NCI-H748 (cell line): ENCODE measurements around the gene NCBP2.

ENCODE experiments used
- DNase-seq: peaks from one replicate; lab custom pipeline; 2025; ENCODE audit not compliant: unreplicated experiment; lab: John Stamatoyannopoulos, UW

NCBP2 gene

GRCh38 chr3:196942226-196942914 is at the start of gene NCBP2:
Gene NCBP2, minus strand, starts transcription at chr3:196942528. Its CDS starts 25 bp downstream, at chr3:196942503.
- peak; percentile 97 for DNase-seq

DNA sequence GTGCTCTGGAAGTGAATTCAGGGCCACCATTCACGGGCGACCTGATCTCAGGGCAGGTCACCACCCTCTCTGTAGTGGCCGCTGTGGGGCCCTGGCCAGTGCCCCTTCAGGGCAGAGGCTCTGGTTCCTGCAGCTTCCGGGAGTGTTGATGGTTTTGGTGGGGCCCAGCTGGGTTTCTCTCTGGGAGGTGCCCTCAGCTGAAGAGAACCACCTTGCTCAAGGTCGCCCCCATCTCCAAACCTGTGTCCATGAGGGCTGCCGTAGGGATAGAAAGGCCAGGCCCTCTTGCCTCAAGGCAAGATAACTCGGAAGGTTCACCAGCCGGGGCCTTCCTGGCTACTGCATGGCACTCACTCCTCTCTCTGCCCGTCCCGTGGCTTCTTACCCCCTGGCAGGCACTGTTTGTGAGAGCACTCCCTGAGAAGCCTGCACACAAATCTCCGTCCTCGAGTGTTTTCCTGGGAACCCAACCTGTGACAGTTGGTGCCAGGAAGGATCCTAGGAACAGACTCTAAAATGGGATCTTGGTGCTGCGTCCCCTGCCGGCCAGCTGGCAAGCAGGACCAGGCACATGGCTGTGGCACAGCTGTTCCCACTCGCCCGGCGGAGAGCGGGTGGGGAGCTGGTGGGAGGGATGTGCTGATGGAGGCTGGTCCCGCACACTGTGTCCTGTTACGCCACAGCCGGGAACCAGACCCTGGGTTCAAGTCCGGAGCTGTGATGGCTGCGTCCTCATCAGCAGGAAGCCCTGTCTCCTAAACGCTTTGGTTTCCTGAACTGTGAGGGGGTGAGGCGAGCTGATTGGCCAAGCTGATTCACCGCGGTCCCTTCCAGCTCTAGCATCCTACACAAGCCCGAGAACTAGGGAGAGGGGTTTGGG is 49.5 kb upstream of the NCBP2 start:
- DNase-seq, result no peak

GRCh38 chr3:196990601-196991007 is 48.3 kb upstream of the NCBP2 start:
- DNase-seq, result no peak

DNA sequence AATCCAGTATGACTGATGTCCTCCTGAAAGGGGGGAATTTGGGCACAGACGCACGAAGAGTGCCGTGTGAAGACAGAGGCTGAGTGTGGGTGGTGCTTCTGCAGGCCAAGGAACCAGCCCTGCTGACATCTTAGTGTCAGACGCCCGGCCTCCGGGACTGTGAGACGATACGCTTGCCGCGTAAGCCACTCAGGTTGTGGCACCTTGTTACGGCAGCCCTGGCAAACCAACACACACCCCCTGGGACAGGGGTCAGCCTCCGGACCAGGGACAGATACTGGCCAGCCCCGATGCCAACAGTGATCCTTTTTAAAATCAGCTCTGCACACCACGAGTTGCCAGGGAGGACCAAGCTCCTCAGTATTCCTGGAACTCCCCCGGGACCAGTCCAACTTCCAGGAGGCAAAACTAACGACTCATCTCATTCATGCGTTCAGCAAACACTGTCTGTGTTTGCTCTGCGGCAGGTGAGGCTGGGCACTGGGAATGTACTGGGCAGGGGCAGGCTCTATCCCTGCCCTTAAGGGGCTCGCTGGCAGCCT is 47.5 kb upstream of the NCBP2 start:
- DNase-seq, result peak; percentile 21

- no peak for DNase-seq
These were observed 46.1 kb upstream of the NCBP2 start for GRCh38 chr3:196988241-196989029.

DNA sequence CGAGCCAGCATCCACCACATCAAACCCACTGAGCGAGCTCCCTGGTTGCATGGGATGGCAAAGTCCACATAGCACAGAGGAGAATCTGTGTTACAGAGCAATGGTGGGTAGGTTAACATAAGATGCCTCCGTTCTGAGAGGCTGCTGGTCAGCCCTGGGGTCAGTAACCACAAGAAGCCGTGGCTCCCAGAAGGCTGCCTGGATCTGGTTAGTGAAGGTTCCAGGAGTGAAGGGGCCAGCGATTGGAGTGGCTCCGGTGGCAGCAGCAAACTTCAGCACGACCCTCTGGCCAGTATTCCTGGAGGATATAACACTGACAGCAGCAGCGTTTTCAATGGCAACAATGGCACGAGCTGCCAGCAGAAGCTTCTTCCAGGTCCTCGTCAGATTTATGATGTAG is 44.7 kb upstream of the NCBP2 start:
- no peak for DNase-seq

DNA sequence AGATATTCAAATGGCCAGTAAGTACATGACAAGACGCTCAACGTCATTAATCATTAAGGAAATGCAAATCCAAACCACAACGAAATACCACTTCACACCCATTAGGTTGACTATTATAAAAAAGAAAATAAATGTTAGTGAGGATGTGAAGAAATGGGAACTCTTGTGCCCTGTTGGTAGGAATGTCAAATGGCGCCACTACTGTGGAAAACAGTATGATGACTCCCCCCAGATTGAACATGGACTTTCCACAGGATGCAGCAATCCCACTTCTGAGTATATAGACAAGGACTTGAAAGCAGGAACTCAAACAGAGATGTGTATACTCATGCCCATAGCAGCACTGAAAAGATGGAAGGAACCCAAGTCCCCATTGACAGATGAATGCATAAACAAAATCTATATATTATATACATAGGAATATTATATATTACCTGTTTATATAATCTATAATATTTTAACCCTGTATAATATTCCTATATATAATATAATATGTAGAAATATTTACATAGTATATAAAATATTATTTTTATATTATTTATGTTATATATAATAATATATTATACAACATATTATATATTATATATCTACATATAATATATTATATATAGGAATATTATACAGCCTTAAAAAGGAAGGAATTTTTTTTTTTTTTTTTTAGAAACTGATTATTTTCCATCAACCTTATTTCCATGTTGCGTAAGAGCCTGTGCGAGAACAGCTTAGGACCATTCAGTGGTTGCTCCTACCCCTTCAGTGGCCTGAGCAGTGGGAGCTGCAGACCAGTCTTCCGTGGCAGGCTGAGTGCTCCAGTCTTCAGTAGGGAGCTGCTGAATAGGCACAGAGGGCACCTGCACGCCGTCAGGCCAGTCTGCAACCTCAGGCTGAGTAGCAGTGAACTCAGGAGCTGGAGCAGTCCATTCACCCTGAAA is 43.9 kb upstream of the NCBP2 start:
- no peak for DNase-seq

DNA sequence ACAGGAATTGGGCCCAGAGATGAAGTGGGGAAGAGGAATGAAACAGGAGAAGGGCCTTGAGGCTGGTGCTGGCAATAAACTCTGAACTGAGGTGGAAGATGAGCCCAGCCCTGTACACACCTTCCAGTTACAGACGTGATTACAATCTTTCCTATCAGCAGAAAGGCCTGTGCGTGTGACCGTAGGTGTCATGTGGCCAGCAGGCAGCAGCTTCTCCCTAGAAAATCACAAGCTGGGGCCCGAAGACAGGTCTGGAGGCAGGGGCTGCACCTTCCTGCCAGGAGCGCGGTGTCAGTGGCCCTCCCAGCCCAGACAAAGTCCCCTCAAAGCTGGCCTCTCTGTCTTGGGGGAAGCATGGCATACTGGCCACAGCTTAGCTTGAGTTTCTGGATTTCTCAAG is 43.0 kb upstream of the NCBP2 start:
- no peak for DNase-seq

GRCh38 chr3:196983186-196983585 is 40.9 kb upstream of the NCBP2 start:
- DNase-seq, result no peak

DNA sequence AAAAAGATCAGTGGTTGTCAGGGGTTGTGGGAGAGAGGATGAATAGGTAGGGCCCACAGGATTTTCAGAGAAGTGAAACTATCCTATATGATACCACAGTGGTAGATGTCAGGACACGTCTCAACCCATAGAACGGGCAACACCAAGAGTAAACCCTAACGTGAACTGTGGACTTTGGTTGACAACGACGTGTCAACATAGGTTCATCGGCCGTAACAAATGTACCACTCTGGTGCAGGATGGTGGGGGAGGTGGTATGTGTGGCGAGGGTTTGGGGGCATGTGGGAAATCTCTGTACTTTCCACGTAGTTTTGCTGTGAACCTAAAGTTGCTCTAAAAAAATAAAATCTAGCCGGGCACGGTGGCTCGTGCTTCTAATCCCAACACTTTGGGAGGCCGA is 39.3 kb upstream of the NCBP2 start:
- DNase-seq, result no peak

GRCh38 chr3:196979545-196979944 is 37.2 kb upstream of the NCBP2 start:
- DNase-seq, result no peak

DNA sequence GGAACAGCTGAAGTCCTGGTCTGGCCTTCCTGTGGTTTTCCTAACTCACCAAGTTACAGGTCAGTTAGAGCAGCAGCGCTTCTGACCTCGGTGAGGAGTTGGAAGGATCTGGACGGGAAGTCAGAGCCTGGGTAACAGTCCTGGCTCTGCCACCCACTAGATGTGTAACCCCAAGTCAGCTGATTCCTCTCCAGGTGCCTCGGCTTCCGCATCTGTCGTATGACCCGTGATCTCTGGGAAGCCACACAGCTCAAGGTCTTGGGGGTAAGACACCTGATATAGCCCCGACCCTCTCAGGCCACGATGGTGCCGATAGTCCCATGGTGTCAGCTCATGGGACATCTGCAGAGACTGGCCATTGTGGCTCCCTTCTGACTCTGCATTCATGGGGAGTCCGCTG is 34.6 kb upstream of the NCBP2 start:
- DNase-seq, result no peak

GRCh38 chr3:196975349-196975748 is 33.0 kb upstream of the NCBP2 start:
- no peak for DNase-seq

- DNase-seq, result no peak
These were observed 32.3 kb upstream of the NCBP2 start for GRCh38 chr3:196974661-196975060.

- no peak for DNase-seq
These were observed 28.9 kb upstream of the NCBP2 start for GRCh38 chr3:196971094-196971698.

- DNase-seq, result no peak
These were observed 28.3 kb upstream of the NCBP2 start for GRCh38 chr3:196970547-196971093.

DNA sequence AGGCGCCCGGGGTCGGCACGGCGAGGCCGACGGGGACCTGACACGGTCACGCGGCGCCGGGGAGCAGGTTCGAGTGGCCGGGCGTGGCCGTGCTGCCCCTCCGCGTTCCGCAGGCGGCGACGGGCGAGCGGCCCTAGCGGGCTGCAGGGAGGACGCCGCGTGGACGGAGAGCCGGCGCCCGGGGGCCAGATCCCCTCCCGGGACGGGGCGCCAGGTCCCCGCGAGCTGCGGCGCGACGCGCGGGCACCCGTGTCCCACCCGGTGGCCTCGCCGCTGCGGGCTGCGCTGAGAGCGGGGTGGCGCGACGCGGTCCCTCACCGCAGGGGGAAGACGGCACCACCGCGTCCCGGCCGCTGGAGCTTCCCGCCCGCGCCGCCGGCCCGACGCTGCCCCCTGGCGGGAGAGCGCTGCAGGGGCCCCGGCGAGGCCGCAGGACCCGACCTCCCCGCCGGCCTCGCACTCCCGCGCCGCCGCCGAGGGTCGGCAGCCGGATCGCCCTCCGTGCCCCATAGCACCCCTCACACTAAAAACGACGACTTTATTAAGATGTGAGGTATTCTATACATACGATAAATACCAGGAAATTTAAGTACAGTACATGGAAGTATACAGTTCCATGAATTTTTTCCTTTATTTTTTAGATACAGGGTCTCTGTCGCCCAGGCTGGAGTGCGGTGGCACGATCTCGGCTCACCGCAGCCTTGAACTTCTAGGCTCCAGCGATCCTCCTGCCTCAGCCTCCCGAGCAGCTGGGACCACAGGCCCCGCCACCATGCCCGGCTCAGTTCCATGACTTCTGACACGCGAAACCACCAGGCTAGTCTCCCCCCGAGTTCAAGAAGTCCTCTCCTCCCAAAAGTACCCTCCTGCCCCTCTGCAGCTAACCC is 27.6 kb upstream of the NCBP2 start:
- peak; percentile 48 for DNase-seq

DNA sequence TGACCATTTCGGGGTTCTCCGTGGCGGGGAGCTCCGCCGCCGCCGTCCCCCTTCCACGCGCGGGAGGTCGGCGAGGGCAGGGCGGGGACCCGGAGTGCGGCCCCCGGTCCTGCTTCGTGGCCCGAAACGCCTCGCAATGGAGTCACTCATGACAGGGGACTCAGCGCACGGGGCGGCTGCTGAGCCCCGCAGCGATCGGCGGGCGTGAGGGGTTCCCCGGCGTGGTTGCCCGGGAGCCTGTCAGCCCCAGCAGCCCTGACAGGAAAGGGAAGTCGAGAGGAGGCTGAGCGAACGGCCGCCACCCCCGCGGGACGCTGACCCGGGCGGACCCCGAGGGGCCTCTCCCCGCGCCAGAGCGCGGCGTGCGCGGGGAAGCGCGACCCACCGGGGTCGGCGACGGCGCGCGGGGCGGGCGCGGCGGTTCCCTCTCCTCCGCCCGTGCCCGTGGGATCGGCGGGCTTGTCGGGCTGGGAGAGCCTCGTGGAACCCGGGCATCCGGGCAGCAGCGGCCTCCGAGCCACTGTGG is 26.9 kb upstream of the NCBP2 start:
- DNase-seq, result peak; percentile 29
